Lung (tissue), 12 donors: ENCODE data around the gene COA1. TPM values are rescaled to one million over a fixed set of nuclear protein-coding genes. Genes with fewer than 3 reads are reported as not detected.
"Not testable (repeated sequence)": the region's sequence is repeated elsewhere in the genome, so short reads cannot be mapped to it uniquely, and the experiment has no call there.

Source experiments
- ATAC-seq: fragments of 200-7000 bp; cut with Tn5 transposase; one replicate; pipeline ENCODE4 v1.9.1; 2020; ENCODE audit warnings: moderate number of reproducible peaks; ENCODE audit not compliant: insufficient read depth, low FRiP score
- DNase-seq, 3 donors: peaks; one replicate each; pipeline ENCODE4 v3.0.0-alpha.2; 2013 to 2017
- H3K27ac ChIP-seq, 2 donors: one replicate each; pipeline ENCODE4 v1.5.1; 2013; ENCODE audit warnings: mild to moderate bottlenecking in 2 of 2, moderate library complexity in 2 of 2, control low read depth in 1 of 2, inconsistent platforms in 1 of 2, low read depth in 1 of 2, low read length in 1 of 2
- H3K27me3 ChIP-seq, 3 donors: one replicate each; pipeline ENCODE4 v1.5.1; 2013; ENCODE audit warnings: low read length in 2 of 3; ENCODE audit not compliant: control insufficient read depth in 3 of 3, insufficient read depth in 3 of 3
- H3K36me3 ChIP-seq, 4 donors: one replicate each; pipeline ENCODE4 v1.5.1; 2013; ENCODE audit warnings: low read length in 4 of 4, mild to moderate bottlenecking in 1 of 4, moderate library complexity in 1 of 4; ENCODE audit not compliant: control insufficient read depth in 4 of 4, insufficient read depth in 4 of 4
- H3K4me1 ChIP-seq, 5 donors: one replicate each; pipeline ENCODE4 v1.5.1; 2013; ENCODE audit warnings: low read length in 5 of 5, mild to moderate bottlenecking in 2 of 5, moderate library complexity in 1 of 5; ENCODE audit not compliant: control insufficient read depth in 5 of 5, insufficient read depth in 5 of 5
- H3K4me3 ChIP-seq: one replicate; pipeline ENCODE4 v1.5.1; 2013; ENCODE audit warnings: mild to moderate bottlenecking, control low read depth, moderate library complexity
- H3K9ac ChIP-seq, 2 donors: one replicate each; pipeline ENCODE4 v1.5.1; 2013; ENCODE audit warnings: low read length in 2 of 2, control low read depth in 1 of 2; ENCODE audit not compliant: insufficient read depth in 1 of 2
- H3K9me3 ChIP-seq, 4 donors: one replicate each; pipeline ENCODE4 v1.5.1; 2013; ENCODE audit warnings: low read length in 3 of 4, mild to moderate bottlenecking in 1 of 4, moderate library complexity in 1 of 4; ENCODE audit not compliant: control insufficient read depth in 4 of 4, insufficient read depth in 3 of 4
- WGBS, 2 donors: extraction: QIAGEN DNeasy Blood & Tissue Kit; methylation state at CpG; one replicate each; pipeline ENCODE4 v1.1.7; 2013; 5-methylcytosine and 5-hydroxymethylcytosine counted together
- polyA plus RNA-seq, 2 donors: library from polyadenylated mRNA; stranded (reverse); fragments of 200-250 nt; gene quantifications; one replicate each; pipeline ENCODE4 v1.2.1, GENCODE V29; 2013
- total RNA-seq, 2 donors: library from RNA; depleted of rRNA in 1 of 2; stranded (reverse); fragments of >200 nt in 1 of 2; gene quantifications; one replicate each; pipeline ENCODE4 v1.2.1, GENCODE V29; 2014 to 2021
- TF ChIP-seq, protein P1 (sequence below): IDR thresholded peaks from 2 replicates; pipeline ENCODE4 v1.5.1; 2012; ENCODE audit warnings: mild to moderate bottlenecking; ENCODE audit errors: control extremely low read depth, extremely low read depth
- donor health status: control.
- donor health status: control.
- donor health status: Bipolar disorder and iron deficiency.
- donor health status: healthy.
- donor health status: DM: yes; HTN: yes; CAD: no.

The COA1 gene
- total and polyA plus RNA-seq, 4 donors, result 35.0 to 92.1 (median 42.6) TPM

DNA sequence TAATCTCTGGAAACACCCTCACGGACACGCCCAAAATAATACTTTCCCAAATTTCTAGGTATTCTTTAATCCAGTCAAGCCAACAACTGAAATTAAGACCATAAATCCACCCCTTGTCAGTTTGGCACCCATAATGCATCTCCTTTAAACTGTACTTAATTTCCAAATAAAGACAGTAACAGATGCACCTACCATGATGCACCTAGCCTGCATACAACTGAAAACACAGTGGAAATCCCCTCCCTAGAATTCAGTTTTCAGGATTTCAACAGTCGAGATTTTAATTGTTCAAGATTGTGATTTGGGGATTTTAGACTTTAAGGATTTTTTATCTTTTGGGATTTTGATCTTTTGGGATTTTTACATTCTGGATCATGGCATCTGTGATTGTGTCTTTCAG lies 129.3 kb downstream of the COA1 start:
- Histone ChIP-seq H3K36me3 (peaks cover 0 to 14% (median 6%) of the 10 kb centered on the region in 4 donors), H3K4me1 (no peaks in the 10 kb centered on the region), H3K27me3 (no peaks in the 10 kb centered on the region), H3K4me3 (no peak overlapping the region), H3K9ac (no peak overlapping the region), H3K27ac (no peak overlapping the region), H3K9me3 (no peaks in the 10 kb centered on the region)
- ATAC-seq (no peak), DNase-seq (no peak)
- TF ChIP-seq, protein P1, sequence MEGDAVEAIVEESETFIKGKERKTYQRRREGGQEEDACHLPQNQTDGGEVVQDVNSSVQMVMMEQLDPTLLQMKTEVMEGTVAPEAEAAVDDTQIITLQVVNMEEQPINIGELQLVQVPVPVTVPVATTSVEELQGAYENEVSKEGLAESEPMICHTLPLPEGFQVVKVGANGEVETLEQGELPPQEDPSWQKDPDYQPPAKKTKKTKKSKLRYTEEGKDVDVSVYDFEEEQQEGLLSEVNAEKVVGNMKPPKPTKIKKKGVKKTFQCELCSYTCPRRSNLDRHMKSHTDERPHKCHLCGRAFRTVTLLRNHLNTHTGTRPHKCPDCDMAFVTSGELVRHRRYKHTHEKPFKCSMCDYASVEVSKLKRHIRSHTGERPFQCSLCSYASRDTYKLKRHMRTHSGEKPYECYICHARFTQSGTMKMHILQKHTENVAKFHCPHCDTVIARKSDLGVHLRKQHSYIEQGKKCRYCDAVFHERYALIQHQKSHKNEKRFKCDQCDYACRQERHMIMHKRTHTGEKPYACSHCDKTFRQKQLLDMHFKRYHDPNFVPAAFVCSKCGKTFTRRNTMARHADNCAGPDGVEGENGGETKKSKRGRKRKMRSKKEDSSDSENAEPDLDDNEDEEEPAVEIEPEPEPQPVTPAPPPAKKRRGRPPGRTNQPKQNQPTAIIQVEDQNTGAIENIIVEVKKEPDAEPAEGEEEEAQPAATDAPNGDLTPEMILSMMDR, result no peak
- WGBS, 2 donors, result 94 to 96% methylated on average over 3 of the region's 3 CpGs

DNA sequence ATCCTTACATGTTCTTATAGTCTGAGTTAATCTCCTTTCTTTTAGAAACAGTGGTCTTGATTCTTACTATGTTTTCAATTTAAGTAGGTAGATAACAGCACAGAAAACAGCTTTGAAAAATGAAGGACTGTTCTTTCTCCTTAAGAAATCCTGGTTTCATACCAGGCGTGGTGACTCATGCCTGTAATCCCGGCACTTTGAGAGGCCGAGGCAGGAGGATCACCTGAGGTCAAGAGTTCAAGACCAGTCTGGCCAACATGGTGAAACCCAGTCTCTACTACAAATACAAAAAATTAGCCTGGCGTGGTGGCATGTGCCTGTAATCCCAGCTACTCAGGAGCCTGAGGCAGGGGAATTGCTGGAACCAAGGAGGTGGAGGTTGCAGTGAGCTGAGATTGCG lies 132.9 kb downstream of the COA1 start:
- H3K4me1 ChIP-seq, ATAC-seq, H3K4me3 ChIP-seq, H3K27me3 ChIP-seq, DNase-seq, H3K9ac ChIP-seq, H3K9me3 ChIP-seq, H3K27ac ChIP-seq: not testable (repeated sequence)
- 84 to 88% methylated on average over 5 of the region's 5 CpGs for WGBS, 2 donors
- H3K36me3 ChIP-seq, result peaks cover 0 to 13% (median 6%) of the 10 kb centered on the region in 4 donors

DNA sequence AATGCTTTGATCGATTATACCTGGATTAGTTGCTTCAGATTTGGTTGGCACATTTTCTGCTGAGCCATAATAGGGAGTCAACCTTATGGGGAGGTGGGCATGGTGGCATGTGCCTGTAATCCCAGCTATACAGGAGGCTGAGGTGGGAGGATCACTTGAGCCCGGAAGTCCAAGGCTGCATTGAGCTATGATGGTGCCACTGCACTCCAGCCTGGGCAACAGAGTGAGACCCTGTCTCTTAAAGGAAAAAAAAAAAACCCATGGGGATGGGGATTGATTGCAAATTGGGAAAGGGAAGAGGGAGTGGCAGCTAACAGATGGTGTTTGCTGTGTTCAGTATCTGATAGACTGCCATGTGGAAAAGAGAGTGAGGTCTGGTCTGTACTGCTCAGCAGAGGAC lies 135.3 kb downstream of the COA1 start:
- no peaks in the 10 kb centered on the region for H3K9me3 ChIP-seq
- peaks cover 0 to 8% (median 2%) of the 10 kb centered on the region in 4 donors for H3K36me3 ChIP-seq
- DNase-seq (no peak), ATAC-seq (no peak)
- no peak overlapping the region for H3K9ac ChIP-seq
- no peak overlapping the region for H3K4me3 ChIP-seq
- WGBS, 2 donors, result 83 to 89% methylated on average over 2 of the region's 2 CpGs
- no peaks in the 10 kb centered on the region for H3K27me3 ChIP-seq
- H3K27ac ChIP-seq, result no peak overlapping the region
- peaks cover 0 to 6% (median 0%) of the 10 kb centered on the region in 5 donors for H3K4me1 ChIP-seq
- TF ChIP-seq, protein P1, result no peak

DNA sequence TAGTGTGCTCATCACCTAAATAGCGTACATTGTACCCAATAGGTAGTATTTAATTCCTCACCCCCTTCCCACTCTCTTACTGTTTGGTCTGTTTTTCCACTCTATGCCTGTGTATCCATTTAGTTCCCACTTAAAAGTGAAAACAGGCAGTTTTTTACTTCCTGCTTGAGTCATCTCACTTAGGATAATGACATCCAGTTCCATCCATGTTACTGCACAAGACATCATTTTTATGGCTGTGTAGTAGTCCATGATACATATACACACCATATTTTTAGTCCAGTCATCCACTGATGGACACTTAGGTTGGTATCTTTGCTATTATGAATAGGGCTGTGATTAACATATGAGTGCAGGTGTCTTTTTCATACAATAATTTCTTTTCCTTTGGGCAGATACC lies 136.3 kb downstream of the COA1 start:
- H3K4me1 ChIP-seq, result peaks cover 0 to 6% (median 0%) of the 10 kb centered on the region in 5 donors
- no peak overlapping the region for H3K9ac ChIP-seq
- peaks cover 0 to 4% (median 1%) of the 10 kb centered on the region in 4 donors for H3K36me3 ChIP-seq
- H3K4me3 ChIP-seq, result no peak overlapping the region
- H3K27me3 ChIP-seq, result no peaks in the 10 kb centered on the region
- TF ChIP-seq, protein P1, result no peak
- 96 to 100% methylated on average over 1 of the region's 1 CpG for WGBS, 2 donors
- H3K9me3 ChIP-seq, result no peaks in the 10 kb centered on the region
- no peak overlapping the region for H3K27ac ChIP-seq
- ATAC-seq (no peak), DNase-seq (no peak)
